Activated T-helper 1 cell treated with anti-CD3 and anti-CD28 coated beads, Interleukin-12 subunit alpha, Interleukin-12 subunit beta, Interleukin-2, Interleukin-4 antibody, amounts not matched to agents 30 ng/mL and 10 ng/mL and 1 ng/mL, durations not matched to agents 14 hours and 24 hours and 36 hours (primary cell): Measurements from ENCODE around the gene UBE3B. TPM values are rescaled to one million over a fixed set of nuclear protein-coding genes. Genes with fewer than 3 reads are reported as not detected.

Experiments used
- DNase-seq: peaks from one replicate; pipeline ENCODE4 v3.0.0; 2021; ENCODE audit warnings: low spot score
- H3K27ac Mint-ChIP-seq: one replicate; pipeline ENCODE4 v1.8.0; 2021; ENCODE audit warnings: mild to moderate bottlenecking, mixed read lengths
- H3K27me3 Mint-ChIP-seq: one replicate; pipeline ENCODE4 v1.8.0; 2022; ENCODE audit warnings: mild to moderate bottlenecking, moderate library complexity, mixed read lengths; ENCODE audit not compliant: insufficient read depth
- H3K36me3 Mint-ChIP-seq: one replicate; pipeline ENCODE4 v1.8.0; 2021; ENCODE audit warnings: low read depth, mixed read lengths
- H3K4me1 Mint-ChIP-seq: one replicate; pipeline ENCODE4 v1.8.0; 2021; ENCODE audit warnings: low read depth, mixed read lengths
- H3K4me3 Mint-ChIP-seq: one replicate; pipeline ENCODE4 v1.8.0; 2021; ENCODE audit warnings: mild to moderate bottlenecking, moderate library complexity, mixed read lengths
- H3K9me3 Mint-ChIP-seq: one replicate; pipeline ENCODE4 v1.8.0; 2021; ENCODE audit warnings: mixed read lengths
- intact Hi-C: fragments of 100-400 bp; cut with micrococcal nuclease; formaldehyde crosslinking; loops from one replicate; pipeline ENCODE4 v1.15.1; 2024
- total RNA-seq: library from RNA; stranded (reverse); gene quantifications from 2 replicates; pipeline ENCODE4 v1.2.3, GENCODE V29; 2022

The UBE3B gene
- total RNA-seq, 1 donor from 2014 or later, result 29.3 TPM

- no peak overlapping the region for H3K4me3 Mint-ChIP-seq
- no peaks in the 10 kb centered on the region for H3K9me3 Mint-ChIP-seq
- intact Hi-C loops, result no loop called here
- no peaks in the 10 kb centered on the region for H3K4me1 Mint-ChIP-seq
- peaks cover 15% of the 10 kb centered on the region for H3K27me3 Mint-ChIP-seq
- no peak overlapping the region for H3K27ac Mint-ChIP-seq
- no peaks in the 10 kb centered on the region for H3K36me3 Mint-ChIP-seq
- DNase-seq, result no peak
Measured at GRCh38 chr12:109548258-109548657, 70.8 kb downstream of the UBE3B start.

GRCh38 chr12:109549613-109550270 lies 72.3 kb downstream of the UBE3B start:
- Mint-ChIP-seq H3K36me3 (no peaks in the 10 kb centered on the region), H3K9me3 (no peaks in the 10 kb centered on the region), H3K27ac (no peak overlapping the region), H3K27me3 (peaks cover 15% of the 10 kb centered on the region), H3K4me3 (no peak overlapping the region), H3K4me1 (no peaks in the 10 kb centered on the region)
- intact Hi-C loops, result no loop called here
- DNase-seq, result no peak

- Mint-ChIP-seq H3K36me3 (no peaks in the 10 kb centered on the region), H3K4me3 (no peak overlapping the region), H3K4me1 (no peaks in the 10 kb centered on the region), H3K9me3 (no peaks in the 10 kb centered on the region), H3K27ac (no peak overlapping the region), H3K27me3 (peaks cover 14% of the 10 kb centered on the region)
- intact Hi-C loops, result no loop called here
- DNase-seq, result no peak
Measured at GRCh38 chr12:109550281-109550680, 72.8 kb downstream of the UBE3B start.

GRCh38 chr12:109551108-109551507 lies 73.7 kb downstream of the UBE3B start:
- Mint-ChIP-seq H3K36me3 (no peaks in the 10 kb centered on the region), H3K4me3 (no peak overlapping the region)
- DNase-seq, result no peak

DNA sequence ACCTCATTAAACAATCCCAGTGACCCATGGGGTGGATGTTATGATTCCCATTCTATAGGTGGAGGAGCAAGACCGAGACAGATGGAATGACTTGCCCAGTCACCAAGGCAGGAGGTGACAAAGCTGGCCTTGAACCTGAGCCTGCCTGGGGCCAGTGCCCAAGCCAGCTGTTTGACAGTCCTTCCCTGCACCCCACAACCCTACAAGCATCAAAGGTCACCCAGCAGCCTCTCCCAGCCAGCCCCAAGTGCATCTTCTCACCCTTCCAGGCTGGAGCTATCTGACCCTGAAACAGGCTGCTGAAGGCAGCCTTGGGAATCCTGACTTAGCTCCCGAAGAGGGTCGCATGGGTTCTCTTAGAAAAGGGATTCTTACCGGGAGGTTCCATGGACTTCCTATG lies 75.5 kb downstream of the UBE3B start:
- H3K4me1 Mint-ChIP-seq, result no peaks in the 10 kb centered on the region
- DNase-seq, result no peak
- intact Hi-C loops, result no loop called here
- no peak overlapping the region for H3K4me3 Mint-ChIP-seq
- H3K36me3 Mint-ChIP-seq, result no peaks in the 10 kb centered on the region
- no peaks in the 10 kb centered on the region for H3K9me3 Mint-ChIP-seq
- peaks cover 13% of the 10 kb centered on the region for H3K27me3 Mint-ChIP-seq
- no peak overlapping the region for H3K27ac Mint-ChIP-seq

More at GRCh38 chr12:109551108-109551507, 73.7 kb downstream of the UBE3B start:
- H3K9me3 Mint-ChIP-seq, result no peaks in the 10 kb centered on the region
- peaks cover 13% of the 10 kb centered on the region for H3K27me3 Mint-ChIP-seq
- no peaks in the 10 kb centered on the region for H3K4me1 Mint-ChIP-seq
- intact Hi-C loops, result no loop called here
- no peak overlapping the region for H3K27ac Mint-ChIP-seq

DNA sequence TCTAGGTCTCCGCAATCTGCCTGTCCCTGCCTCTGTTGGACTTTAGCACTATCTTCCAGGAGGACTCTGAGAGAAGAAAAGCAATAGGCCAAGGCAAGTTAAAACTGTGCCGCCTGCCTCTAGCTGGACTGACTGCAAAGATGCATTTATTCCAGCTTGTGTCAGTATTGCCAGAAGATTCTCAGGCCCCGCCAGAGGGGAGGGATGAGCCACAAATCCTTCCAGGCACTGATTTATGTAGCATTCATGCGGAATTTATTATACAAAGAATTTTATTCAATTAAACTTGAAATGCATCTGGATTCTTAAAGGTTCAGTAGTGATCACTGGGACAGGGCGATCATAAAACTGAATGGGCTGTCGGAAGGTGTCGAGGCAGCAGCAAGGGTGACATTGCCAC lies 76.0 kb downstream of the UBE3B start:
- Mint-ChIP-seq H3K36me3 (no peaks in the 10 kb centered on the region), H3K27me3 (peaks cover 8% of the 10 kb centered on the region), H3K9me3 (no peaks in the 10 kb centered on the region), H3K4me3 (no peak overlapping the region), H3K4me1 (no peaks in the 10 kb centered on the region), H3K27ac (no peak overlapping the region)
- DNase-seq, result no peak
- intact Hi-C loops, result no loop called here

DNA sequence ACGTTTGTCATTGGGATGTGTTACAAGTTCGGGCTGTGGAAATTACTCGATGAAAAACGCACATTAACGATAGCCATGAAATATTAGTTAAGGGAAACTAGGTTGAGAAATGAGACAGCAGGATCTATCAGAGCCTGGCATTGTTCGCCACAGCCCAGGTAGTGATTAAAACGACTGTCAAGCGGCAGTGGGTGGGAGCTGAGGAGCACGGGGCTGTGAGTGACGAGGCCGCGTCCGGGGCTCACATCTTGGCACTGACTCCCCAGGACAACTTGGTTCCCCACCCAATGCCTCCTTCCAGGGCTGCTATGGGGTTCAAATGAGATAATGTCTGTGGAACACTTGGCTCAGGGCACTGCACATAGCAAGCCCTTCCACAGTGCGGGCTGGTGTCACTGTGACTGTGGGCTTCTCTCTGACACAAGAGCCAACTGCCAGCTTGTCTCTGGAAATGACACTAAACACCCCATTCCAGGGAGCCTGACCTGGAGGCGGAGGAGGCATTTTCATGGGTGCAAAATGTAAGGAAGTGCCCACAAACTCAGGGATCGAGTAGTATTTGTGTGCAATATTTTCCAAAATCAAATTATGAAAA lies 76.6 kb downstream of the UBE3B start:
- H3K9me3 Mint-ChIP-seq, result no peaks in the 10 kb centered on the region
- no peak overlapping the region for H3K4me3 Mint-ChIP-seq
- H3K4me1 Mint-ChIP-seq, result no peaks in the 10 kb centered on the region
- intact Hi-C loops, result no loop called here
- no peaks in the 10 kb centered on the region for H3K36me3 Mint-ChIP-seq
- peaks cover 7% of the 10 kb centered on the region for H3K27me3 Mint-ChIP-seq
- no peak overlapping the region for H3K27ac Mint-ChIP-seq
- DNase-seq, result no peak

- H3K4me3 Mint-ChIP-seq, result no peak overlapping the region
- intact Hi-C loops, result no loop called here
- no peaks in the 10 kb centered on the region for H3K4me1 Mint-ChIP-seq
- no peaks in the 10 kb centered on the region for H3K9me3 Mint-ChIP-seq
- H3K27me3 Mint-ChIP-seq, result peaks cover 5% of the 10 kb centered on the region
- no peak for DNase-seq
- no peaks in the 10 kb centered on the region for H3K36me3 Mint-ChIP-seq
- H3K27ac Mint-ChIP-seq, result no peak overlapping the region
Measured at GRCh38 chr12:109554761-109555160, 77.3 kb downstream of the UBE3B start.

GRCh38 chr12:109555431-109556315 lies 78.2 kb downstream of the UBE3B start:
- no peaks in the 10 kb centered on the region for H3K4me1 Mint-ChIP-seq
- peaks cover 3% of the 10 kb centered on the region for H3K36me3 Mint-ChIP-seq
- intact Hi-C loops, result no loop called here
- no peak overlapping the region for H3K27ac Mint-ChIP-seq
- H3K27me3 Mint-ChIP-seq, result peaks cover 2% of the 10 kb centered on the region
- H3K4me3 Mint-ChIP-seq, result no peak overlapping the region
- H3K9me3 Mint-ChIP-seq, result no peaks in the 10 kb centered on the region
- no peak for DNase-seq

DNA sequence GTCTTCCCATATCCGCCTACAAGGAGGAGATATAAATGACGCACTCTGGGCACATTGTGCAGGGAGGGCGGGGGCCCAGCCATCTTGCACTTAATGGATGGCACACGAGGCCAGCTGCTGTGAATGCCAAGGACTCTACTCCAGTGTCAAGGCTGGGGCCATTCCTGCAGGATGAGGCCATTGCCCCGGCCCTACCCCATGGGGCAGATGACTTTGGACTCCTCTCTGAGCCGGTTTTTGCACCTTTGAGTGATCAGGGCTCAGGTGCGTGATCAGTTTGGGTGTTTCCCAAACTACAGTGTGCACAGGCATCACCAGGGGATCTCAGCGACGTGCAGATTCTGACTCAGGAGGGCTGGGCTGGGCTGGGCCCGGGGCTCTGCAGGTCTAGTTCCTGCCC lies 79.8 kb downstream of the UBE3B start:
- Mint-ChIP-seq H3K27me3 (no peaks in the 10 kb centered on the region), H3K9me3 (peaks cover 9% of the 10 kb centered on the region), H3K27ac (no peak overlapping the region), H3K4me3 (no peak overlapping the region), H3K4me1 (no peaks in the 10 kb centered on the region), H3K36me3 (peaks cover 11% of the 10 kb centered on the region)
- intact Hi-C loops, result no loop called here
- no peak for DNase-seq

DNA sequence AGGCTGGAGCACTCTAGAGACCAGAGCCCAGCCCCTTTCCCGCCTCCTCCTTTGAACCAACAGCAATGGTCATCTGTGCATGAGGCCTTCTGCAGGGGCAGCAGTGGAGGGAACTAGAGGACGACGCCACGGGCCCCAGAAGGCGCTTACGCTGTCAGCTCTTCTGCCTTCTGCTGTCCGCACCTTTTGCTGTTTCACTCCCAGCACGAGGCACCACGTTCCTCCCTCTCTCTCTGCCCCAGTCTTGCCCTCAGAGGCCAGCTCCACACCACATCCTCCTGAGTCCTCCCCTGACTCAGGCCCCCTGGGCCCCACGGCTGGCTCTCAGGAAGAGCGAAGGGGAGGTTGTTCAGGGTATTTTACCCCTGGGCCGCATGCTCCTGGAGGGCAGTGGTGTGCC lies 80.4 kb downstream of the UBE3B start:
- H3K36me3 Mint-ChIP-seq, result peaks cover 15% of the 10 kb centered on the region
- no peaks in the 10 kb centered on the region for H3K27me3 Mint-ChIP-seq
- no peak overlapping the region for H3K27ac Mint-ChIP-seq
- DNase-seq, result no peak
- H3K4me3 Mint-ChIP-seq, result no peak overlapping the region
- intact Hi-C loops, result no loop called here
- no peaks in the 10 kb centered on the region for H3K4me1 Mint-ChIP-seq
- H3K9me3 Mint-ChIP-seq, result peaks cover 13% of the 10 kb centered on the region

DNA sequence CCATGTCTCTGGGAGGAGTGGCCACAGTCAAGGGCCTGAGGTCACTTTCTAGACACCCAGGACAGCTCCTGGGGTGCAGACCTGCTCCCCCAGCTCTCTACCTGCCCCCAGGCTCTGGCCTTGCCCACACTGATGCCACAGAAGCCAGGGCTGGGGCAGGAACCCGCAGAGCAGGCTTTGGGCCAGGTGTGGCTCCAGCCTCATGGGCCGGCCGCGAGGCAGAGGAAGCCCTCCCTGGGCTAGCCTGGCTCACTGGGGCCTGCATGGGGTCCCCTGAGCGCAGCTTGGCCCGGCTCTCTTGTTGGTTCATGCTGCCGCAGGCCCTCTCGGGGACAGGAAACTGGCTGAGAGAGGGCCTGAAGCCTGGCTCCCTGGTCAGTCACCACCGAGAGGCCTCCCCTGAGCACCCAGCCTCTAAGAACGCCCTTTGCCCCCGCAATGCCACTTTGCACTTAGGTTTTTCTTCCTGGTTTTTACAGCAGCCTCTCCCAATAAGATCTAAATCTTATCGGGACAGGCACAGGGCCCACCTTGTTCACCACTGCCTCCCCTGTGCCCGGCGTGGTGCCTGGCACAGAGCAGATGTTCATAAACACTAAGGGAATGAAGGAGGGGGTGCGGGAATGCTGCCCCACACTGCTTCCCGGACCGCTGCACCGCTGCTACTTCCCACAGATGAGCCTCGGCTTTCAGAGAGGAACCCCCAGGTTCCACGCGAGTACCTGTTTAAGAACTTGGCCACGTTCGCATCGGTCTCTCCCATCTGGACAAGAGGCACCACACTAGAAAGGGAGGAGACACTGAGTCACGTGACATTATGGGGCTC lies 81.2 kb downstream of the UBE3B start:
- Mint-ChIP-seq H3K36me3 (peaks cover 15% of the 10 kb centered on the region), H3K4me1 (no peaks in the 10 kb centered on the region), H3K9me3 (peaks cover 13% of the 10 kb centered on the region), H3K27ac (peak overlapping the region; percentile 48), H3K27me3 (no peaks in the 10 kb centered on the region), H3K4me3 (no peak overlapping the region)
- no peak for DNase-seq
- intact Hi-C loops, result no loop called here

GRCh38 chr12:109559200-109559505 lies 81.7 kb downstream of the UBE3B start:
- H3K27ac Mint-ChIP-seq, result no peak overlapping the region
- H3K27me3 Mint-ChIP-seq, result no peaks in the 10 kb centered on the region

More at GRCh38 chr12:109559200-109559505, 81.7 kb downstream of the UBE3B start:
- DNase-seq, result no peak
- Mint-ChIP-seq H3K36me3 (peaks cover 15% of the 10 kb centered on the region), H3K9me3 (peaks cover 13% of the 10 kb centered on the region), H3K4me1 (no peaks in the 10 kb centered on the region), H3K4me3 (no peak overlapping the region)
- intact Hi-C loops, result no loop called here
